Measurements from ENCODE around the gene MORN2. TPM values are rescaled to one million over a fixed set of nuclear protein-coding genes. Genes with fewer than 3 reads are reported as not detected.

Gene MORN2
- total and polyA plus RNA-seq, 2 of the 4 experiments (the other 2 are of a cell fraction), result 13.1 to 16.5 TPM

- Histone ChIP-seq H2BK5ac (ENCODE audit: low read depth, low read length, poor library complexity, severe bottlenecking) (no peak overlapping the region), H3K23ac (ENCODE audit: low read depth, low read length) (no peak overlapping the region), H3K4me3 (ENCODE audit: insufficient read depth, low read depth, low read length) (no peak overlapping the region), H3K27ac (ENCODE audit: insufficient read depth, low read length) (no peak overlapping the region), H4K5ac (ENCODE audit: low read depth, low read length) (no peak overlapping the region), H3K56ac (ENCODE audit: extremely low read depth, insufficient read depth, low read length) (no peak overlapping the region), H4K8ac (ENCODE audit: low read depth in 2 of 2, low read length in 2 of 2) (no peak overlapping the region), H3K79me1 (ENCODE audit: low read depth in 1 of 2, low read length in 2 of 2) (no peaks in the 10 kb centered on the region), H2BK20ac (ENCODE audit: low read depth, low read length) (no peak overlapping the region), H3K14ac (replicated peaks; ENCODE audit: low read depth, low read length) (no peak overlapping the region), H2AK9ac (replicated peaks; ENCODE audit: low read depth, low read length, poor library complexity) (no peak overlapping the region), H2BK120ac (ENCODE audit: low read depth, low read length) (no peak overlapping the region), H3K27me3 (ENCODE audit: control insufficient read depth, insufficient read depth, low read length) (no peaks in the 10 kb centered on the region), H3K4me1 (ENCODE audit: control insufficient read depth, insufficient read depth, low read length) (no peaks in the 10 kb centered on the region), H2BK15ac (ENCODE audit: low read depth, low read length) (no peak overlapping the region), H3K4me2 (ENCODE audit: low read depth, low read length) (no peak overlapping the region), H3K36me3 (ENCODE audit: control insufficient read depth, insufficient read depth, low read length) (no peaks in the 10 kb centered on the region), H3K4ac (ENCODE audit: low read depth, low read length) (no peak overlapping the region), H3K9me1 (ENCODE audit: insufficient read depth, low read length) (no peaks in the 10 kb centered on the region), H3K18ac (ENCODE audit: low read depth, low read length) (no peak overlapping the region), H2AFZ (replicated peaks; ENCODE audit: low read length, poor library complexity) (no peak overlapping the region), H4K20me1 (ENCODE audit: insufficient read depth, low read length) (no peaks in the 10 kb centered on the region), H3K9me3 (ENCODE audit: control insufficient read depth, insufficient read depth, low read length) (no peaks in the 10 kb centered on the region), H4K91ac (ENCODE audit: insufficient read depth, low read depth, low read length) (no peak overlapping the region), H2AK5ac (ENCODE audit: low read depth, low read length) (no peak overlapping the region), H3K9ac (ENCODE audit: low read depth, low read length) (no peak overlapping the region)
- CTCF ChIA-PET, result interaction anchor here (0.6 to 1.3 kb wide), 2 partner anchors 38 to 258 kb away, joined by 3 to 4 read pairs; no protein-coding TSS in a partner anchor
- dilution Hi-C loops (cut with HindIII; ENCODE audit: low sequenced_read_pairs, unreplicated experiment) (no loop called here), intact Hi-C loops (cut with micrococcal nuclease) (no loop called here), in situ Hi-C loops (cut with MboI; ENCODE audit: low sequenced_read_pairs) (no loop called here)
- TF ChIP-seq BHLHE40 (IDR thresholded peaks at IDR 0.05; ENCODE audit: low read depth, low read length) (no peak), POLR2A (IDR thresholded peaks at IDR 0.05; ENCODE audit: low read depth, low read length) (no peak), RAD21 (IDR thresholded peaks at IDR 0.05; ENCODE audit: low read length) (no peak), ELK1 (IDR thresholded peaks at IDR 0.05; ENCODE audit: borderline replicate concordance, low read depth, low read length) (no peak), CTCF (conservative IDR thresholded peaks at IDR 0.05; ENCODE audit: low read depth, low read length) (no peak), MXI1 (IDR thresholded peaks at IDR 0.05; ENCODE audit: borderline replicate concordance, low read depth, low read length) (no peak), CHD1 (IDR thresholded peaks at IDR 0.05; ENCODE audit: low read depth, low read length) (no peak), RFX5 (IDR thresholded peaks at IDR 0.05; ENCODE audit: low read depth, low read length) (no peak), FOS (IDR thresholded peaks at IDR 0.05; ENCODE audit: low read depth, low read length) (no peak), USF2 (IDR thresholded peaks at IDR 0.05; ENCODE audit: low read depth, low read length) (no peak), MAZ (IDR thresholded peaks at IDR 0.05; ENCODE audit: borderline replicate concordance, low read depth, low read length) (no peak), RCOR1 (IDR thresholded peaks at IDR 0.05; ENCODE audit: insufficient replicate concordance, low read length) (no peak), CEBPB (IDR thresholded peaks at IDR 0.05; ENCODE audit: low read depth, low read length) (no peak), SMC3 (IDR thresholded peaks at IDR 0.05; ENCODE audit: low read depth, low read length) (no peak), MAFK (IDR thresholded peaks at IDR 0.05; ENCODE audit: low read depth, low read length) (no peak), NFE2L2 (IDR thresholded peaks at IDR 0.05; ENCODE audit: low read depth, low read length) (no peak)
- ATAC-seq (ENCODE audit: low read depth) (no peak), DNase-seq (no peak)
- no CpG with 5 or more reads among the region's 1 CpG for WGBS, 2 experiments (ENCODE audit: extremely low coverage in 2 of 2, insufficient read length in 1 of 2)
- POLR2A ChIA-PET (ENCODE audit: unreplicated experiment), result no interaction called here
- BruUV-seq (replicated peaks), result no TSS peak
These were observed 34.1 kb downstream of the MORN2 start for GRCh38 chr2:38909872-38910271.

Data from IMR-90 (cell line).